Activated CD4-positive, alpha-beta T cell treated with anti-CD3 and anti-CD28 coated beads, Interleukin-2, amount 50 U/mL, for 48 hours (primary cell): Measurements from ENCODE around the gene NLRC5.
"Not testable (repeated sequence)": the region's sequence is repeated elsewhere in the genome, so short reads cannot be mapped to it uniquely, and the experiment has no call there.

Experiments used
- DNase-seq, 2 experiments: peaks; one replicate each; pipeline ENCODE4 v3.0.0-alpha.2; 2020

Gene NLRC5

DNA sequence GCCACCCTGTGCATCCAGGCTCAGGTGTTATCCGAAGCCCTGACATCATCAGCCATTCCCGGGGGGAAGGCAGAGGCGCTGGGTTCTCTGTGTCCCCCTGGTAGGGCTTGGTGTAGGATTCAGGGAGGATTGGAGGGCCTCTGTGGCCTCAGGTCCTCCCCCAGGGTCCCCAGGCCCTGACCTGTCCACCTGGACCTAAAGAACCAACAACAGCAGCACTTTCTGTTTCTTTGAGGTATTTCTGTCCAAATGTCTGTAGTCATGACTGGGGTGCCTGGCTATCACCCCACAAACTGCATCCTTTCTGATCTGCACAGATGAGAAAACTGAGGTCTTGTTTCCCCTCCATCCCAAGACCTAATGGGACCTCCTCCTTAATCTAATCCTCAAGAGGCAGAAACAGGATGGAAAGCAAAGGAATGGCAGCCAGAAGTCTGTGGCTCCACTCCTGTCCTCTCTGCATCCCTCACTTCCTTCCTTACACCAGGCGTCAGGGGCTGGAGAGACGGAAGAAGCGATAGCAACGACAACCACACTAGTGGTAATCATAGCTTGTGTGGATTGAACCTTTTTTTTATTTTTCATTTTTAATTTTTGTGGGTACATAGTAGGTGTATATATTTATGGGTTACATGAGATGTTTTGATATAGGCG is 11.8 kb downstream of the NLRC5 start:
- DNase-seq, result no peak

DNA sequence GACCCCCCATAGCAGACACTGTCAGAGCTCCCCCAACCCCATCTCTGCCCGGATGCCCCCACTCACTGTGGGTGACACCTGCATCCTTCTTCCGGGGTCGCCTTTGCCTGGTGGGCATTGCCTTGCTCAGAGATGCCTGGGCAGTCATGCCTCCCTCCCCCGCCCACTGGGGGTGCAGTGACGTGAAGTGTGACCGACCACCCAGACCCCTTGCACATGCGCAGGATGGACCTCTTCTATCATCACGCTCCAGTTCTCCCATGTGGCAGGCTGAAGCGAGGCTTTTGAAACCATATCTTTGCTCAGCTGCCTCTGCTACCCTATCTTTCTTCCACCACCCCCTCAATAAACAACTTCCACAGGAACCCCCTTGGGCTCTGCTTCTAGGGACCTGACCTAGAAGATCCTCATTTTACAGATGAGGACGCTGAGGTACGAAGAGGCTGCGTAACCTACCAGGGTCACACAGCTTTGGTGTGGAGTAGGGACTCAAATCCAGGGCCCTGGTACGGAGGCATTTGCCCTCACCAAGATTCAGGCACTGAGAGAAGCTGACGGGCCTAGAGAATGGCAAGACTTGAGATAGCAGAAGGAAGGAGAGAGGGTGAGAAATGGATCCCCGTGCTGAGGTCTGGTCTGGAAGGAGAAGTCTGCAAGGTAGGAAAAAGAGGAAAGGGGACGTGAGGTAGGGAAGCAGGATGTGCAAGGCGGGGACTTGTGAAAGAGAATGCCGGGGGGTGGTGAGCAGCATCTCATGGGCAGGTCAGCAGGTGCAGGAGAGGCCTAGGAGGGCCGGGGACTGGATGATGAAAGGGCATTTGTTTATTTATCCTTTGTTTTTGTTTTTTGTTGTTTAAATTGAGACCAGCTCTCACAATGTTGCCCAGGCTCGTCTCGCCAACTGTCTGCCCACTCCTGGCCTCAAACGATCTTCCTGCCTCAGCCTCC is 14.4 kb downstream of the NLRC5 start:
- no peak for DNase-seq

DNA sequence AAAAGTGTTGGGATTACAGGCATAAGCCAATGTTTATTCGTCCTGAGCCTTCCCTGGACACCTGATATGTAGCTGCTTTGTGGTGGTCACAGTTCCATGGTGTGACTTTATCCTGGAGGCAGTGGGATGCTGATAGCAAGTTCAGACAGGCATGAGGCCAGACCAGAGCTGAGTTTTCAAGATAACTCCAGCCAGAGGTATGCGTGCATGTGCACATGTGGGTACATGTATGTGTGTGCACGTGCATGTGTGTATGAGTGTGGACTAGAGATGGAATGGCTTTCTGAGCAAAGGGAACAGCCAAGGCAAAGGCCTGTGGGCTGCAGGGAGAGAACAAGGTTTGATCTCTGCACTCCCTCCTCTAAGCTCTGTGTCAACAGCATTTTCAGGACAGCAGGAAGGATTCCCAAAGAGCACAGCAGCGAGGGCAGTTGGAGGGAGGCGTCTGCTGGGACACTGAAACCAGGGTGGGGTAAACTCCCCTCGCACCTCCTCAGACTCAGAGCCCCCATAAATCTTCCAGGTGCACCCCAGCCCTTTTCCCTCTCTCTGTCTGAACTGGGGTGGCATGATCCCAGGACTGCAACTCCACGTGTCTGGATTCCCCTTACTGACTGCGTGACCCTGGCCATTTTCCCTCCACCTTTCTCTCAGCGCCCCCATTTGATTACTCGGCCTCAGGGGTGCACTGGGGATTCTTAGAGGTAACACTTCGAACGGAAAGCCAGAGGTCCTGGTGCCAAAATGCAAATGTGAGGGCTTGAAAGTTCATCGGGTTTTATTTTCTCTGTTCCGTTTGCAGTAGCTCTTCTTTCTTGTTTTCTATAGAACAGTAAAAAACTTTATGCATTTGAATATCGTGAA is 15.3 kb downstream of the NLRC5 start:
- no peak for DNase-seq

DNA sequence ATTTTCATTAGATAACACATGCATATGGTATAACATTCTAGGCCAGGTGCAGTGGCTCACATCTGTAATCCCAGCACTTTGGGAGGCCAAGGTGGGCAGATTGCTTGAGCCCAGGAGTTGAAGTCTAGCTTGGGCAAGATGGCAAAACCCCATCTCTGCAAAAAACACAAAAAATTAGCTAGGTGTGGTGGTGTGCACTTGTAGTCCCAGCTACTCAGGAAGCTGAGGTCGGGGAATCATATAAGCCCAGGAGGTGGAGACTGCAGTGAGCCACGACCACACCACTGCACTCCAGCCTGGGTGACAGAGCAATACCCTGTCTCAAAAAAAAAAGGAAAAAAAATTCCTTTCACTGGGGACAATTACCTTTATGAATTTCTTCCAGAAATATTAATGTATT is 16.2 kb downstream of the NLRC5 start:
- not testable (repeated sequence) for DNase-seq

DNA sequence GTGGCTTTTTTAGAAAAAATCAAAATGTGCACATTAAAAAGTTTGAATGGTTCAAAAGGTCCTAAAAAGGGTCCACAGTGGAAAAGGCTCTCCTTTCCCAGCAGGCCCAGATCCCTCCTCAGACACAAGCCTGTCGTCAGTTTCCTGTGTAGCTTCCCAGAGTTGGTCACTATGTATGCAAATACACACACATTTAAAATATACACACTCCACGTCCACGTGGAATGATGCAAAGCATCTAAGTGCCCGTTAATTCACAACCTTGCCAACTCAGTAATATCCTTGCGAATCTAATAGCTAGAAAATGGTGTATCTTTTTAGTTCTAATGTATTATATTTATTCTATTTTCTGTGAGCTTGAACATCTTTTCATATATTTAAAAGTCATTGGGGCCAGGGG is 17.7 kb downstream of the NLRC5 start:
- DNase-seq, result no peak

- no peak for DNase-seq
Observed at GRCh38 chr16:57007530-57007929, 18.2 kb downstream of the NLRC5 start.

GRCh38 chr16:57008440-57008839 is 19.1 kb downstream of the NLRC5 start:
- DNase-seq, result no peak

GRCh38 chr16:57009643-57010170 is 20.4 kb downstream of the NLRC5 start:
- no peak for DNase-seq

- DNase-seq, result no peak
Observed at GRCh38 chr16:57012353-57012752, 23.0 kb downstream of the NLRC5 start.

DNA sequence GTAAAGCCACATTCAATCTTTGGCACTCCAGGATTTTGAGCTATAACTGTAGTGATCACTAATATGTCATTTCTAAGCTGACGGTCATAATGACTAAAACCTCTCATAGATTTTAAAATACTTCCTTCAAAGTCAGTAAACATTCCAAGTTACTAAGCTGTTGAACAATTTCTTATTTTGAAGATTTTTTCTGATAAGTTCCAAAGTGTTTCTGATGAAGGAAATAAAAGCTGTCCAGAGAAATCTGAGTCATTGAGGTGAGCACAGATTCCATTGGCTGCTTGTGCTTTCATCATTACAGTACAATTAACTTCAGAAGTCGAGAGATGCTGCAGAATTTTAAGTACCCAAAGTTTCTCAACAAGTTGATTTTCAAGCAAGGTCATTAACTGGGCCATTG is 23.9 kb downstream of the NLRC5 start:
- no peak for DNase-seq

GRCh38 chr16:57013902-57014301 is 24.5 kb downstream of the NLRC5 start:
- no peak for DNase-seq

- no peak for DNase-seq
Observed at GRCh38 chr16:57016301-57016700, 26.9 kb downstream of the NLRC5 start.

GRCh38 chr16:57016831-57017230 is 27.5 kb downstream of the NLRC5 start:
- DNase-seq, result no peak

DNA sequence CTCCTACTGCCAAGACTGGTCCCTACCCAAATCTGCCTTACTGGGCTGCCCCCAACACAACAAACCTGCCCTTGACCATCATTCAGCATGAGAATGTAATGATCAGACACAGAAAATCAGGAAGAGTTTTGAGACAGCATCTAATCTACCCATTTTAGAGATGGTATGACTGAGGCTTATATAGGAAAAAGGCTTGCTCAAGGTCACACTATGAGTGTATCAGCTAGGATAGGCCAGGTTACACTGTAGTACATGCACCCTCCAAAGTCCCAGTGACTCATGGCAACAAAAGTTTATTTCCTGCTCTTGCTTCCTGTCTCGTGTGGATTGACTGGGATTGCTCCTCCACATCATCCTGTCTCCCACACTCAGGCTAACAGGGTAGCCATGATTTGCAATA is 27.9 kb downstream of the NLRC5 start:
- no peak for DNase-seq

DNA sequence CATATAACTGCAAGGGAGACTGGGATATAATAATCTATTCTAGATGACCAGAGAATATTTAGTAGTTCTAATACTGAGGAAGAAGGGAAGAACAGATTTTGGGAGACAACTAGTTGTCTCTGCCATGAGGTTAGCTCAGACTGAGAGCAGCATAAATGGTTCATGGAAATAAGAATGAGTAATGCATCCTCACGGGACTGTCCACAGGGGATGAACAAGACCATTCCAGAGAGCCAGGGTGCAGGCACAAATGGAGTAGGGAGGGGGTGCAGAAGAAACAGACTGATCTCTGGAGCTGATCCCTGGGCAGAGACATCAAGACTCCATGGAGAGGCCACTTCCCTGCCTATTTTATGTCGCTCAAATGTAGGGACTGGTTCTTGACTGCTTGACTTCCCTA is 30.4 kb downstream of the NLRC5 start:
- no peak for DNase-seq

- DNase-seq, result no peak
Observed at GRCh38 chr16:57020651-57021050, 31.3 kb downstream of the NLRC5 start.

- no peak for DNase-seq
Observed at GRCh38 chr16:57021757-57022156, 32.4 kb downstream of the NLRC5 start.

- DNase-seq, result no peak
Observed at GRCh38 chr16:57022445-57022844, 33.1 kb downstream of the NLRC5 start.

- peak; percentile 81 to 85 for DNase-seq
Observed at GRCh38 chr16:57023541-57024249, 34.3 kb downstream of the NLRC5 start.

- no peak for DNase-seq
Observed at GRCh38 chr16:57024894-57025680, 35.7 kb downstream of the NLRC5 start.

GRCh38 chr16:57025941-57026777 is 36.8 kb downstream of the NLRC5 start:
- DNase-seq, result no peak
